Breast epithelium (tissue), 3 donors: Measurements from ENCODE around the gene RFTN1.

Source experiments
- CTCF ChIP-seq, 3 donors: fragments of 450-650 bp; IDR thresholded peaks; one replicate each; pipeline ENCODE4 v1.5.1; 2016 to 2017; ENCODE audit warnings: antibody characterized with exemption in 3 of 3, mild to moderate bottlenecking in 3 of 3, moderate library complexity in 3 of 3
- POLR2A ChIP-seq: fragments of 450-650 bp; IDR thresholded peaks from one replicate; pipeline ENCODE4 v1.6.1; 2016; ENCODE audit warnings: antibody characterized with exemption, mild to moderate bottlenecking, moderate library complexity

- TF ChIP-seq POLR2A (no peak), CTCF (IDR thresholded peaks at IDR 0.05) (no peak)
Measured at GRCh38 chr3:16430717-16431630, 82.5 kb downstream of the RFTN1 start.
